Loucy (cell line): ENCODE results near the gene MAS1L.

Experiments
- H2AFZ ChIP-seq: fragments of 200-600 bp; sonication (generic); 2 replicates; pipeline ENCODE4 v1.6.0; 2016; ENCODE audit warnings: antibody characterized with exemption, mild to moderate bottlenecking, low read length, moderate library complexity
- H3F3A ChIP-seq: fragments of 200-600 bp; 2 replicates; pipeline ENCODE4 v1.6.0; 2016; ENCODE audit warnings: antibody characterized with exemption, low read depth, mild to moderate bottlenecking
- H3K27me3 ChIP-seq: fragments of 200-600 bp; sonication (generic); 2 replicates; pipeline ENCODE4 v1.6.1; 2014; ENCODE audit warnings: low read length, mild to moderate bottlenecking; ENCODE audit not compliant: insufficient read depth, poor library complexity, severe bottlenecking
- H3K36me3 ChIP-seq: fragments of 200-600 bp; sonication (generic); 2 replicates; pipeline ENCODE4 v1.6.1; 2016; ENCODE audit warnings: low read length; ENCODE audit not compliant: insufficient read depth
- H3K4me1 ChIP-seq: fragments of 200-600 bp; sonication (generic); 2 replicates; pipeline ENCODE4 v1.5.1; 2014; ENCODE audit warnings: low read length, mild to moderate bottlenecking; ENCODE audit not compliant: insufficient read depth, poor library complexity, severe bottlenecking
- H3K4me2 ChIP-seq: fragments of 200-600 bp; sonication (generic); 2 replicates; pipeline ENCODE4 v1.6.0; 2014; ENCODE audit warnings: antibody characterized with exemption, low read length, low read depth, mild to moderate bottlenecking; ENCODE audit not compliant: poor library complexity, severe bottlenecking
- H3K4me3 ChIP-seq: fragments of 200-600 bp; sonication (generic); 2 replicates; pipeline ENCODE4 v1.5.1; 2014; ENCODE audit warnings: low read length, mild to moderate bottlenecking, mixed read lengths; ENCODE audit not compliant: poor library complexity, severe bottlenecking
- H3K79me2 ChIP-seq: fragments of 200-600 bp; sonication (generic); 2 replicates; pipeline ENCODE4 v1.6.1; 2014; ENCODE audit warnings: low read length; ENCODE audit not compliant: insufficient read depth
- H3K9ac ChIP-seq: fragments of 200-600 bp; sonication (generic); 2 replicates; pipeline ENCODE4 v1.6.0; 2014; ENCODE audit warnings: mild to moderate bottlenecking, low read depth, low read length, moderate library complexity; ENCODE audit not compliant: poor library complexity, severe bottlenecking
- H3K9me2 ChIP-seq: fragments of 200-600 bp; sonication (generic); replicated peaks from 2 replicates; pipeline ENCODE4 v1.6.1; 2016; ENCODE audit warnings: low read depth, low read length, mixed read lengths
- H3K9me3 ChIP-seq: fragments of 200-600 bp; sonication (generic); 2 replicates; pipeline ENCODE4 v1.6.1; 2014; ENCODE audit warnings: mild to moderate bottlenecking, antibody characterized with exemption, low read length, low read depth; ENCODE audit not compliant: insufficient read depth
- H4K20me1 ChIP-seq: fragments of 200-600 bp; sonication (generic); 2 replicates; pipeline ENCODE4 v1.6.0; 2014; ENCODE audit warnings: antibody characterized with exemption, low read length, mild to moderate bottlenecking; ENCODE audit not compliant: insufficient read depth, poor library complexity, severe bottlenecking
- EZH2phosphoT487 ChIP-seq: fragments of 200-600 bp; IDR thresholded peaks from 2 replicates; pipeline ENCODE4 v1.6.1; 2018; ENCODE audit warnings: antibody characterized with exemption, mild to moderate bottlenecking, moderate library complexity, borderline replicate concordance
- TF ChIP-seq, protein P1 (sequence below): fragments of 200-600 bp; sonication (generic); conservative IDR thresholded peaks from 2 replicates; pipeline ENCODE4 v1.5.1; 2014; ENCODE audit warnings: mild to moderate bottlenecking, antibody characterized with exemption, low read length

MAS1L gene

GRCh38 chr6:29516108-29516507, 28.4 kb upstream of the MAS1L start:
- Histone ChIP-seq H3K27me3 (no peaks in the 10 kb centered on the region), H3K79me2 (no peaks in the 10 kb centered on the region), H3K36me3 (no peaks in the 10 kb centered on the region), H3K9me3 (no peaks in the 10 kb centered on the region), H3K4me3 (peak overlapping the region; percentile 33), H3F3A (no peaks in the 10 kb centered on the region), H3K4me2 (peak overlapping the region; percentile 48), H3K4me1 (peaks cover 39% of the 10 kb centered on the region), H4K20me1 (no peaks in the 10 kb centered on the region), H2AFZ (no peak overlapping the region), H3K9me2 (no peaks in the 10 kb centered on the region), H3K9ac (no peak overlapping the region)
- TF ChIP-seq, protein P1, sequence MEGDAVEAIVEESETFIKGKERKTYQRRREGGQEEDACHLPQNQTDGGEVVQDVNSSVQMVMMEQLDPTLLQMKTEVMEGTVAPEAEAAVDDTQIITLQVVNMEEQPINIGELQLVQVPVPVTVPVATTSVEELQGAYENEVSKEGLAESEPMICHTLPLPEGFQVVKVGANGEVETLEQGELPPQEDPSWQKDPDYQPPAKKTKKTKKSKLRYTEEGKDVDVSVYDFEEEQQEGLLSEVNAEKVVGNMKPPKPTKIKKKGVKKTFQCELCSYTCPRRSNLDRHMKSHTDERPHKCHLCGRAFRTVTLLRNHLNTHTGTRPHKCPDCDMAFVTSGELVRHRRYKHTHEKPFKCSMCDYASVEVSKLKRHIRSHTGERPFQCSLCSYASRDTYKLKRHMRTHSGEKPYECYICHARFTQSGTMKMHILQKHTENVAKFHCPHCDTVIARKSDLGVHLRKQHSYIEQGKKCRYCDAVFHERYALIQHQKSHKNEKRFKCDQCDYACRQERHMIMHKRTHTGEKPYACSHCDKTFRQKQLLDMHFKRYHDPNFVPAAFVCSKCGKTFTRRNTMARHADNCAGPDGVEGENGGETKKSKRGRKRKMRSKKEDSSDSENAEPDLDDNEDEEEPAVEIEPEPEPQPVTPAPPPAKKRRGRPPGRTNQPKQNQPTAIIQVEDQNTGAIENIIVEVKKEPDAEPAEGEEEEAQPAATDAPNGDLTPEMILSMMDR = no peak
- no peak for TF ChIP-seq EZH2phosphoT487

DNA sequence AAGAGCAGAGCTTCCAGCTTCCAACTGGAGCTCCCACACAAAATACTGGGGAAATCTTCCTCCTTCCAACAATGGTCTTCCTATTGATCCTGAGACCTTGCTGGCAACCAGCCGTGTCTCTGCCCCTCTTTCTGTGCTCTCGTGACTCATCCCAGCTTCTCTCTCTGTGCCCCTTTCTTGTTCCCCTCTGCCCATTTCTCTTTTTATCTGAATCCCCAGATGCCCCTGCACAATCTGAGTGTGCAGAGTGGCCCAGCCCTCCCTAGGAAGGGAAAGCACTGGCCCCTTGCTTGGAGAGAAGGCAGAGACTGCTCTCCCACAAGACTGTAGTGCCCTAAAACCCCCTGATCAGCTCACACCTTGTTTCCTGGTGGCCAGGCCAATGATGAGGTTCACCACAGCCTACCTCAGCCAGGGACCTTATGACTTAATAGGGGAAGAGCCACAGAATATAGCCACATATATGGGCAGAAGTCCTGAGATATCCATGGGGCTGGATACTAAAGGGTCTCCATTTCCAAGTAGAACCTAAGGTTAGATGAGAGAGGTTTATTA, 23.1 kb upstream of the MAS1L start:
- Histone ChIP-seq H3K9ac (no peak overlapping the region), H3K36me3 (no peaks in the 10 kb centered on the region), H3F3A (no peaks in the 10 kb centered on the region), H3K9me2 (no peaks in the 10 kb centered on the region), H2AFZ (no peak overlapping the region), H3K4me3 (no peak overlapping the region), H3K4me2 (no peak overlapping the region), H3K79me2 (no peaks in the 10 kb centered on the region), H4K20me1 (no peaks in the 10 kb centered on the region), H3K9me3 (no peaks in the 10 kb centered on the region), H3K4me1 (peaks cover 21% of the 10 kb centered on the region), H3K27me3 (no peaks in the 10 kb centered on the region)
- TF ChIP-seq EZH2phosphoT487 = no peak
- TF ChIP-seq, protein P1 = no peak

DNA sequence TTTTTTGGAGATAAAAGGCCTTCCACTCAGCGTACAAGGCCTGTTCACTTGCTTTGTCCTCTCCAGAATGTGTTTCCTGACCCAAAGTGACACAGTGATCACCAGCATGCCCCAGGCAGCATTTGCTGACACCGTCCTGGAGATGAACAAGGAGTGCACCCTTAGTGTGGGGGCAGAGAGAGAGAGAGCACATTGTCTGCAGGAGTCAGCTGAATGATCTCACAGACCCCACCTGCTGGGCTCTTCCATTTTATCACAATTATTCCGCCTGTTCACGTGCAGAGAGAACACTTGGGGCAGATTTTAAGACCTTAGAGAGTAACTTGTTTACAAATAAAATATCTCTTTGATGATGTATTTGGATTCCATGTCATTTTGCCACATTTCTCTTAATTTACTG, 22.4 kb upstream of the MAS1L start:
- no peak overlapping the region for H3K9ac ChIP-seq
- H3K4me2 ChIP-seq = no peak overlapping the region
- H3K4me3 ChIP-seq = no peak overlapping the region
- TF ChIP-seq, protein P1 = peak; percentile 57
- TF ChIP-seq EZH2phosphoT487 = no peak
- no peaks in the 10 kb centered on the region for H3F3A ChIP-seq
- H3K9me3 ChIP-seq = no peaks in the 10 kb centered on the region
- H3K36me3 ChIP-seq = no peaks in the 10 kb centered on the region
- H4K20me1 ChIP-seq = no peaks in the 10 kb centered on the region
- H3K79me2 ChIP-seq = no peaks in the 10 kb centered on the region
- H3K9me2 ChIP-seq = no peaks in the 10 kb centered on the region
- peaks cover 18% of the 10 kb centered on the region for H3K4me1 ChIP-seq
- H3K27me3 ChIP-seq = no peaks in the 10 kb centered on the region
- no peak overlapping the region for H2AFZ ChIP-seq
